Measurements from ENCODE around the gene SMIM32. TPM values are rescaled to one million over a fixed set of nuclear protein-coding genes. Genes with fewer than 3 reads are reported as not detected.

Gene SMIM32
- total RNA-seq, 4 donors from 2014 or later = 6.4 to 21.6 (median 13.5) TPM

GRCh38 chr5:136208916-136209315, 16.0 kb upstream of the SMIM32 start:
- no peak overlapping the region for H3K4me3 ChIP-seq
- H3K4me1 ChIP-seq = no peaks in the 10 kb centered on the region
- H3K27ac ChIP-seq = no peak overlapping the region
- H3K9me3 ChIP-seq = no peaks in the 10 kb centered on the region
- no peaks in the 10 kb centered on the region for H3K27me3 ChIP-seq
- no peaks in the 10 kb centered on the region for H3K36me3 ChIP-seq
- no peak for TF ChIP-seq POLR2AphosphoS5 (IDR thresholded peaks at IDR 0.05)
- 54% methylated on average over 3 of the region's 3 CpGs; no CpG with 5 or more reads in 1 of the 2 donors for WGBS, 2 donors (ENCODE audit: low coverage in 1 of 2)
- no peak for DNase-seq
- in situ Hi-C loops (cut with MboI; ENCODE audit: low pct_ligation_motif_present in 1 of 4, low pct_unique_long_range_greater_than_20kb in 1 of 4, low sequenced_read_pairs in 3 of 4) (loop anchor here in 2 of 4 donors (10.0 to 25.0 kb wide), 2 partner anchors 264 to 647 kb away; no protein-coding TSS in a partner anchor), intact Hi-C loops (cut with DNase I; ENCODE audit: low total_unique reads) (no loop called here)

GRCh38 chr5:136207631-136208030, 14.7 kb upstream of the SMIM32 start:
- no peaks in the 10 kb centered on the region for H3K4me1 ChIP-seq
- TF ChIP-seq EP300 (IDR thresholded peaks at IDR 0.05; ENCODE audit: low read depth) = no peak
- no peak for TF ChIP-seq POLR2AphosphoS5 (IDR thresholded peaks at IDR 0.05)
- no peak for TF ChIP-seq POLR2A (IDR thresholded peaks at IDR 0.05)
- TF ChIP-seq CTCF (IDR thresholded peaks at IDR 0.05) = no peak
- H3K27ac ChIP-seq = no peak overlapping the region
- H3K4me3 ChIP-seq = no peak overlapping the region
- no peaks in the 10 kb centered on the region for H3K36me3 ChIP-seq
- intact Hi-C loops (cut with DNase I; ENCODE audit: low total_unique reads) = no loop called here
- 77 to 93% methylated on average over 5 to 7 of the region's 7 CpGs for WGBS, 2 donors (ENCODE audit: low coverage in 1 of 2)
- no peaks in the 10 kb centered on the region for H3K27me3 ChIP-seq
- no peak for DNase-seq
- H3K9me3 ChIP-seq = no peaks in the 10 kb centered on the region
- in situ Hi-C loops (cut with MboI; ENCODE audit: low pct_ligation_motif_present in 1 of 4, low pct_unique_long_range_greater_than_20kb in 1 of 4, low sequenced_read_pairs in 3 of 4) = loop anchor here in 2 of 4 donors (10.0 to 25.0 kb wide), 2 partner anchors 263 to 645 kb away; no protein-coding TSS in a partner anchor

GRCh38 chr5:136206361-136206760, 13.4 kb upstream of the SMIM32 start:
- Histone ChIP-seq H3K27me3 (no peaks in the 10 kb centered on the region), H3K36me3 (no peaks in the 10 kb centered on the region), H3K27ac (no peak overlapping the region), H3K4me1 (no peaks in the 10 kb centered on the region), H3K9me3 (no peaks in the 10 kb centered on the region), H3K4me3 (no peak overlapping the region)
- DNase-seq = no peak
- no peak for TF ChIP-seq CTCF (IDR thresholded peaks at IDR 0.05)
- TF ChIP-seq POLR2A (IDR thresholded peaks at IDR 0.05) = no peak
- TF ChIP-seq POLR2AphosphoS5 (IDR thresholded peaks at IDR 0.05) = no peak
- TF ChIP-seq EP300 (IDR thresholded peaks at IDR 0.05; ENCODE audit: low read depth) = no peak
- 69% methylated on average over 5 of the region's 5 CpGs; no CpG with 5 or more reads in 1 of the 2 donors for WGBS, 2 donors (ENCODE audit: low coverage in 1 of 2)
- intact Hi-C loops (cut with DNase I; ENCODE audit: low total_unique reads) = no loop called here
- in situ Hi-C loops (cut with MboI; ENCODE audit: low pct_ligation_motif_present in 1 of 4, low pct_unique_long_range_greater_than_20kb in 1 of 4, low sequenced_read_pairs in 3 of 4) = loop anchor here in 2 of 4 donors (10.0 to 25.0 kb wide), 2 partner anchors 262 to 644 kb away; no protein-coding TSS in a partner anchor

GRCh38 chr5:136205941-136206340, 13.0 kb upstream of the SMIM32 start:
- Histone ChIP-seq H3K9me3 (no peaks in the 10 kb centered on the region), H3K4me3 (no peak overlapping the region), H3K4me1 (no peaks in the 10 kb centered on the region), H3K36me3 (no peaks in the 10 kb centered on the region), H3K27ac (no peak overlapping the region), H3K27me3 (no peaks in the 10 kb centered on the region)
- no peak for TF ChIP-seq POLR2AphosphoS5 (IDR thresholded peaks at IDR 0.05)
- TF ChIP-seq CTCF (IDR thresholded peaks at IDR 0.05) = no peak
- no peak for TF ChIP-seq EP300 (IDR thresholded peaks at IDR 0.05; ENCODE audit: low read depth)
- no peak for TF ChIP-seq POLR2A (IDR thresholded peaks at IDR 0.05)
- no peak for DNase-seq
- in situ Hi-C loops (cut with MboI; ENCODE audit: low pct_ligation_motif_present in 1 of 4, low pct_unique_long_range_greater_than_20kb in 1 of 4, low sequenced_read_pairs in 3 of 4) = loop anchor here in 2 of 4 donors (10.0 to 25.0 kb wide), 2 partner anchors 261 to 644 kb away; no protein-coding TSS in a partner anchor
- WGBS, 2 donors (ENCODE audit: low coverage in 1 of 2) = 84% methylated on average over 4 of the region's 4 CpGs; no CpG with 5 or more reads in 1 of the 2 donors
- intact Hi-C loops (cut with DNase I; ENCODE audit: low total_unique reads) = no loop called here
